NCI-H2081 (cell line): Measurements from ENCODE around the gene ADGRG1.

Experiments used
- DNase-seq, 2 experiments: peaks; one replicate each; lab custom pipeline; 2025; lab: John Stamatoyannopoulos, UW

ADGRG1 gene

DNA sequence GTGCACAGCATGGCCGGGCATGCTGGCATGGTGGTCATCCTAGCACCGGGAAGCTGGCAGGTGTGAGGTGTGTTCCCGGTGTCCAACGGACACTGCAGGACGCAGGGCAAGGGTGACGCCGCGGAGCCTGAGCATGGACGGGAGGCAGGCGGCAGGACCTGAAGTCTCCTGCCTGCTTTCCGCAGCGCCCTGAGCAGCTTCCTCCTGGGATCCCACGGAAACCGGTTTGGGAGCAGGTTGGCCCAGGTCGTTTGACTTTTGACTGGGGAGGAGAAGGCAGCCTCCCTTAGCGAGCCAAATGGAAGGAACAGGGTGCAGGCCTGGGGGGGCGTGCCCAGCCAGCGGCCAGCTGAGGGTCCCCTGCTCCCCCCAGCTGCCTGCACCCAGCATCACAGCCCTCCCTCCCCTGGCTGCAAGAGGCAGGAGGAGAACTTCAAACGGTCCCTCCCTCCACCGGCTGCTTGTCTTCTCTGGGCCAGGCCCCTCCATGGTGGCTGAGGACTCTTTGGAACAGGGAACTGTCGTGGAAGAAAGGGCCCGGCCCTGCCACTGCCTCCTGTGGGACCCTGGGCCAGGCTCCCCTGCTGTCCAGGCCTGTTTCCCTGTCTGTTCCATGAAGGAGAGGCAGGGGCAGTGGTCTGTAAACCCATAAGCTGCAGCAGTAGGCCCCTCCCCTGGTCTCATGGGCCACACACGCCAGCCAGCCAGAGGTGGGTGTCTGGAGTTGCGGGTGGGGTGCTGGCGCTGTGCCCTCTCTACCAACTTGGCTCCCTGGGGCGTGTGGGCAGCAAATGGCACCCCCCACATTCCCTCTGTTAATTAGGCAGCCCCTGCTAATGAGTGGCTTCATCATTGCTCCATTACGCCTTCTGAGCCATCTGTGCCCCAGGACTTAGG, 7.8 kb upstream of the ADGRG1 start:
- no peak for DNase-seq

DNA sequence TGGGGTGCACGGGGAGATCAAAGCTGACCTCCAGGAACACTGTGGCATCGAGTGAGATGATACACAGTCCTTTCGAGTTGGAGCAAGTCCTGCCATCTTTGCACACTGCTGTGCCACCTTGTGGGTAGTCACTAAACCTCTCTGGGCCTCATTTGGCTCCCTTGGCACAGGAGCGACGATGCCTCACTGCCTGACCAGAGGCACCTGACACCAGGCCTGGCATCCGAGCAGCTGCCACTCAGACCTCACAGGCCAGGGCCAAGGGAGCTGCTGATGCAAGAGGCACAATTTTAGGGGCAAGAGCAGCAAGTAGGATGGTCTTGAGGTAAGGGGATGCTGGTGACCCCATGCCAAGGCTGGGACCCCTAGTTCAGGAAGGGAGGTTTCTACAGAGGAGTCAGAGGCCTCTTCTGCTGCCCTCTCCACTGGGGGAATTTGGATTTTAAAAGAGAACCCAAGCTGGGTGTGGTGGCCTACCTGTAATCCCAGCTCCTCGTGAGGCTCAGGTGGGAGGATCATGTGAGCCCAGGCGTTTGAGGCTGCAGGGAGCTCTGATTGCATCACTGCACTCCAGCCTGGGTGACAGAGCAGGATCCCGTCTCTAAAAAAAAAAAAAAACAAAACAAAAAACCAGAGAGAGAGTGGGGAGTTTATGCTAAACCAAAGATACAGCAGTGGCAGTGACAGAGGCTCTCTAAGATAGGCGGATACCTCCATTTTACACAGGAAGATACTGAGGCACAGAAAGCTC, 6.7 kb upstream of the ADGRG1 start:
- no peak for DNase-seq

DNA sequence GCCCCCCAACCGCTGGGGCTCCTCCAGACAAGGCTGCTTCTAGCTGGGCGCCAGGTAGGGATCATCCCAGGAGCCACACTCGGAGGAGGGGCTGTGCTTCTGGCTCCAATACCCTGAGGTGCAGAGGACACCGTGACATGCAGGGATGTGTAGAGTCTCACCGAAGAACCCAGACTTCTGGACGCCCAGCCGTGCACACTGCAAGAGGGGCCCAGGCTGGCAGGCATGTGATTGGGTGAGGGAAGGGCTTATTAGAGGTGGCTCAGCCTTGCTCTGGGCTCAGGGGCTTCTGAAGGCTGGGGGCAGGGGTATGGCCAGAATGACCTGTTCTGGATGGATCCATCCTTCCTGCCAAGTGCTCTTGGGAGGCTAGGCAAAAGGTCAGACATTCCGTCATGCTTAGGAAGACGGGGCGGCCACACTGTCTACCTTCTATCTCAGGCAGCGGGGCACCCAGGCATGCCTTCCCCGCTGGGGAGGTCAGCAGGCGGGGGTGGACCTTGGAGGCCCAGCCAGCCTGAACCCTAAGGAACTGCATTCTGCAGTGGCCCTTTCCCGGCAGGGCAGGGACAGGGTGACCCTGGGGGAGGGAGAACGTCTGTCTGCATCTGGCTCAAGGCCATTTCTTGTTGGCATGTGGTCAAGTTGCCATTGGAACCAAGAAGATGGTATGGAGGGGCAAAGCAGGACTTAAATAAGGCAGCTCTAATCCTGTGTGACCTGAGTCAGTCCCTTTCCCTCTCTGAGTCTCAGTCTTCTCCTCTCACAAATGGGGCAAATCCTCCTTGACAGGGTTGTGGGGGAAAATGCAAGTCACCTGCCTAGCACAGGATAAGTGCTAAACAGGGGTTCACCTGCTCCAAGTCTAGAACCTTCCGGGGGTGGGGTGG, 5.8 kb upstream of the ADGRG1 start:
- no peak for DNase-seq

DNA sequence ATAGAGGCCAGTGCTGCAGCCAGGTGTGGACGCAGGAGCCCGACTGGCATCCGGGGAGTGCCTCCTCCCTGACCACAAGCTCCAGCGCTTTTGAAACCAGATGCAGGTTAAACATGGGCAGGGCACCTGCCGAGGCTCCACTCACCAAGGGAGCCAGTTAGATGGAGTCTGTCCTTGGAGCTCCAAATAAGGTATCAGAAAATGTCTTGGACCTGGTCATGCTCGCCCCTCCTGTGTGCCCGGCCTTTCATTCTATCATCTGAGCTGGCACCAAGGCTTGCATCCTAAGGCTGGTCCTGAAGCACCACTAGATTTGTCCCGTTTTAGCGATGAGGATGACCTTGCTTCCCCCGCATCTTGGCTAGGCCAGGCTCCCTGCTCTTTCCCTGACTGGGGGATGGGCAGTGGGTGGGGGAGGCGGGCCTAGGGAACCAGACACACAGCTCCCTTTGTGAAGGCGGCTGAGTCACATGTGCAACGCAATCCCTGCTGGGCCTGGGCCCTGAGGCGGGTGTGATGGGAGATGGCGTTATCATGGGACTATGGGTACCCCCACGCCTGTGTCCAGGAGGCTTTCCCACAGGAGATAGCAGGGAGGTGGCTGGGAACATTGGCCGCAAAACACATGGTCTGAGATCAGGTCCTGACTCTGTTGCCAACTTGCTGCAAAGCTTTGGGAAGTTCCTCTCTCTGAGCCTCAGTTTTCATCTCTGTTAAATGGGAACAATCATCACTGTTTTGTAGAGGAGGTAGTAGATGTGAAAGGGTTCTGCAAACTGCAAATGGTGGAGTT, 5.0 kb upstream of the ADGRG1 start:
- no peak for DNase-seq

DNA sequence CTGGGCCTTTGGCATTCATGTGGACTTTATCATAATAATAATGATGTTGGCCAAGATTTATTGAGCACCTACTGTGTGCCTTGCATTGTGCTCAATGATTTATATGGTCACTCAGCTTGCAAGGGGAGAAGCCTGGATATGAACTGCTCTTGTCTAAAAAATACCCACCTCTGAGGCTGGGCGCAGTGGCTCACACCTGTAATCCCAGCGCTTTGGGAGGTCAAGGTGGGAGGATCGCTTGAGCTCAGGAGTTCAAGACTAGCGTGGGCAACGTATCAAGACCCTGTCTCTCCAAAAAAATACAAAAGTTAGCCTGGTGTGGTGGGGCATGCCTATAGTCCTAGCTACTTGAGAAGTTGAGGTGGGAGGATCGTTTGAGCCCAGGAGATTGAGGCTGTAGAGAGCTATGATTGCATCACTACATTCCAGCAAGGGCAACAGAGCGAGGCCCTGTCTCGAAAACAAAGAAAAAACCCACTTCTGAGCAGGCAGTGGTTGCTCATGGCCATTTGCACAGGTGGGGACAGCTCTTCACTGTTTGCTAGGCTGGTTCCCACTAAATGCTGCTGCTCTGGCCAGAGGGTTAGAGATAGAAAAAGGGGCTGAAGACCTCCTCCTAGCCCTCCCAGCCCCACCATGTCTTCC, 4.3 kb upstream of the ADGRG1 start:
- DNase-seq = no peak

DNA sequence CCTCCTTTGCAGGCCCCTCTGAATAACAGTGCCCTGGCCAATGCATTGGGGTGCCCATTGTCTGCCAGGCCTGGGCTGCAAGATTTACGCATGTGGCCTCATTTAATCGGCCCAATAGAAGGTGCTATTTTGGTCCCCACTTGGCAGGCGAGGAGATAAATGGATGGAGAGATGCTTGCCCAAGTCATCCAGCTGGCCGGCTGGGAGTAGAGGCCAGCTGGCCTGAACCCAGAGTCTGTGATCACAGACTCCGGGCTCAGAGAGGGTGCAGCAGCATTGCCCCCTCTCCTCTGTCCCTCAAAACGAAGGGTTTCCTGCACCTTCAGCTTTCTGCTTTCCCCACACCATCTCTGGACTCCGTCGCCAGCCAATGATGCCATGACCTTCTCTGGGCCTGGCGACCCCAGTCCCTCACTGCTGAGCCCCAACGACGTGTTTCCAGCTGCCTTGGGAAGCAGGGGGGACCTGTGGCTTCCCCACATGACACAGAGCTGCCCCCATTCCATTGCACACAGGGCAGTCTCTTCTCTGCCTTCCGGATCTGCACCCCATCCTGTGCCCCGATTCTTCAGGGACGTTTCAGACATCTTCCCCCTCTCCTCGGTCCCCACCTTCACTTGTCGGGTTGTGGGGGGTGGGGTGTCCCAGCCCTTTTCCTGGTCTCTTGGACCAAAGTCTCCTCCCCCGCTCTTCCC, 3.5 kb upstream of the ADGRG1 start:
- DNase-seq = no peak

DNA sequence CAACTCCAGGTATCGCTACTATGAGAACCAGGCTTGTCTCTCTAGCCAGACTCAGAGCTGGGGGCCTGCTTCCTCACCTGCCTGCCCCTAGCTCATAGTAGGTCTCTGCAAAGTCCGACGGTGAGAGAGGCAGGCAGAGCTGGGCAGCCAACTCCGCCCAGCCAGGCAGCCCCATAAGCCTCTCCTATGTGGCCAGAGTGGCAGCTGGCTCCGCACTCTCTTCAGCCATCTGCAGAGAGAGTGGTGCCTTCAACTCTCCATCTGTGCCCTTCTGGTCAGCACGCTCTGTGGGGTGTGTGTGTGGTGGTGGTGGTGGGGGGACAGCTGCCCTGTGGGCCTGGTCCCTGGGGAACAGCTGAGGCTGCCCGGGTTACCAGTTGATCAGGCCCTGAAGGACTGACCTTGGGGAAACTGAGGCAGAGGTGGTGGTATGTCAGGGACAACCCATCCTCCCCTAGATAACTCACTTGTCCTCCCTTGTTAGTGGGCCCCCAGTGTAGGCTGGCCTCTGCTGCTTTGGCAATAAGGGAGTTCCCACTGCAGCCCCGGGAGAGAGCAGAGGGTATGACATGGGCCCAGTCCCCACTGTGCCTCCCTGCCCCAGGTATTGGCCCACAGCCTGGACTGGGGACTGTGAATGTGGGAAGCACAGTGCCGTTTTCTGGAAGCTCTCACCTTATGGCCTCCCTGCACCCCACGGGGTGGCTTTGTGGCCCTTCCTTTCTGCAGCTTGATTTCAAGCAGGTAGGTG, 1.8 kb upstream of the ADGRG1 start:
- no peak for DNase-seq

DNA sequence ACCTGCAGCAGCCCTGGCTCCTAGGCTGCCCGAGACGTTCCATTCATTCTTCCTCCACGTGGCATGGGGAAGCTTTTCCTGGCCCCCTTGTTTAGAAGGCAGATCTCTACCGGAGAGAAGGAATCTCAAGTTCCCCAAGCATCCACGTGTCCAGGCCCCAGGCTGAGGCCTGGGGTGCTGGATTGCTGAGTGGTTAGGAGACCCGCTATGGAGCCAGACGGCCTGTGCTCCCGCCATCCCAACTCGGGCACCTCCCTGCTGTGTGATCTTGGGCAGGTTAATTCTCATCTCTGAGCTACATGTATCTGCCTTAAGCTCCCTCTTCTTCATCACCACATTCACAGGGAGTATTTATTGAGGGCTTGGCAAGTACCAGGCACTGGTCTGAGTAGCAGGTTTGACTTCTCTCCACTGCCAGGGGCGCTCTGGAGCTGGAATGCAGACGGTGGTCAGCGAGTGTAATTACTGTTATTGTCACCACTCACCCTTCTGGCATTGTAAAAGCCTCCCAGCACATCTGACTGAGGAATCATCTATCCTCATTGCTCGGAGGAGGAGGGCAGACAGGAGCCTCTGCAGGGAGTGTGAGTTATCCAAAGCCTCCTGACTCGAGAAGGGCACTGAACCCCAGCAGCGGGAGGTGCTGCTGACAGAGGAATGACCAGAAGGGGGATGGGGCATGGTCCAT, 1.1 kb upstream of the ADGRG1 start:
- no peak for DNase-seq

DNA sequence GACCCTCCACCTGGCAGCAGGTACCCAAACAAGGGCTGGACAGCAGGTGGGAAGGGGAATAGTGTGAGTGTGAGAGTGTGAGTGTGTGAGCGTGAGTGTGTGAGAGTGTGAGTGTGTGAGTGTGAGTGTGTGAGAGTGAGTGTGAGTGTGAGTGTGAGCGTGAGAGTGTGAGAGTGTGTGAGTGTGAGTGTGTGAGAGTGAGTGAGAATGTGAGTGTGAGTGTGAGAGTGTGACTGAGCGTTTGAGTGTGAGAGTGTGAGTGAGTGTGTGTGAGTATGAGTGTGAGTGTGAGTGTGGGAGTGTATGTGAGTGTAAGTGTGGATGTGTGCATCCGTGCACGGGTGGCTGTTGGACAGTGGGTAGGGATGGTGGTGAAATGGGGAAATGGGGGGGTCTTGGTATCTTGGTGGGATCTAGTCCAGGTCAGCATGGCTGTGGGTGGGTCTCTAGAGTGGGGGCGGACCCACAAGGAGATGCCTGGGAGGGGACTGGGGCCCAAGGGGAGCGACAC, 408 bp downstream of the ADGRG1 start:
- no peak for DNase-seq

DNA sequence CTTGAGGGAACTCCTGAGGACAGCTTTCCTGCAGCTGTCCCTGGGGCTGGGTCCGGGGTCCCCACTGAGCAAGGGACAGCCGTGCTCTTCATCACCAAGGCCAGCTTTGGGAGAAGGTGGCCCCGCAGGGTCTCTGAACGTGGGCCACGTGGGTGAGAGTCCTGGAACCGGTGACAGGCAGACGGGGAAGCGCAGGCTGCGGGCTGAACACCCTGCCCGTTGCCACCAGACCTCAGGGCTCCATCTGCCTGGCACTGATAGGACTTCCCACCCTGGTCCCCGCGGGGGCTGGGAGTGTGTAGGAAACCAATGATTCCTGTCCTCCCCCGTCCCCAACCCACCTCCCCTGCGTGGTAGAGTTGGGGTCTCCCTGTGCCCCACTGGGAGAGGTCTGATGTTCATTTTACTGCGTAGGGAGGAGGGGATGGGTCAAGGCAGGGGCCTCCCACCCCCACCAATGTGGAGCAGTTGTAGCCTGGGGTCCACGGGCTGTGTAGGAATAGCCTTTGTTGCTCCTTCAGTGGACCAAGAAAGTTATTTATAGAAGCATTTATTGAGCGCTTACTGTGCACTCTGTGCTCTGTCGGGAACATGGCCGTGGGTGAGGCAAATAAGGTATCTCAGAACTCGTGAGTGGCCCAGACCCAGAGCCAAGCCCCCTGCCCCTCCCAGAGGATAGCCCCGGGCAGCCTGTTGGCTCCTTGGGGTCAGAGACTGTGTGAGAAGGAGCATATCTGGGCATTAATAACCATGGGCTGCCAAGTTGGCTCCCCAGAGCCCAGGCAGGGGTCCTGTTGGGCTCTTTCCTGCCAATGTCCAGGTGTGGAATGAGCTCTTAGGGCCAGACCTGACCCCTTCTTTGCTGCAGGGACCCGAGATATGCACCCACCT, 1.3 kb downstream of the ADGRG1 start:
- no peak for DNase-seq

DNA sequence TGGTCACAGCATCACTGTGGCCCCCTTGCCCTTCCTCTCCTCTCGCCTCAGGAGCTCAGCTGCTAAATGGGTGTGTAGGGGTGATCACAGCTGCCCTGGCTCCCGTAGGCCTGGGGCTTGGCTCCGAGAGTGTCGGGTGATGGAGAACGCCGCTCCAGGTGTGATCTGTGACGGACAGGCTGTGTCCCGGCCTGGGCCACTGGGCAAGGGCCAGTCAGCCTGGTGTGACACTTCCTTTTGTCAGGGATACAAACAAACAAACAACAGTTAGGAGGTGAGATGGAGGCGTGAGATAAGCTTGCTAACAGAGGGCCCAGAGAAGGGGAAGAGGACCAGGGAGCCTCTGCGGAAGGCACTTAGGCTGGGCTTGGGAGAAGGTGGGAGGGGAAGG, 2.0 kb downstream of the ADGRG1 start:
- no peak for DNase-seq

DNA sequence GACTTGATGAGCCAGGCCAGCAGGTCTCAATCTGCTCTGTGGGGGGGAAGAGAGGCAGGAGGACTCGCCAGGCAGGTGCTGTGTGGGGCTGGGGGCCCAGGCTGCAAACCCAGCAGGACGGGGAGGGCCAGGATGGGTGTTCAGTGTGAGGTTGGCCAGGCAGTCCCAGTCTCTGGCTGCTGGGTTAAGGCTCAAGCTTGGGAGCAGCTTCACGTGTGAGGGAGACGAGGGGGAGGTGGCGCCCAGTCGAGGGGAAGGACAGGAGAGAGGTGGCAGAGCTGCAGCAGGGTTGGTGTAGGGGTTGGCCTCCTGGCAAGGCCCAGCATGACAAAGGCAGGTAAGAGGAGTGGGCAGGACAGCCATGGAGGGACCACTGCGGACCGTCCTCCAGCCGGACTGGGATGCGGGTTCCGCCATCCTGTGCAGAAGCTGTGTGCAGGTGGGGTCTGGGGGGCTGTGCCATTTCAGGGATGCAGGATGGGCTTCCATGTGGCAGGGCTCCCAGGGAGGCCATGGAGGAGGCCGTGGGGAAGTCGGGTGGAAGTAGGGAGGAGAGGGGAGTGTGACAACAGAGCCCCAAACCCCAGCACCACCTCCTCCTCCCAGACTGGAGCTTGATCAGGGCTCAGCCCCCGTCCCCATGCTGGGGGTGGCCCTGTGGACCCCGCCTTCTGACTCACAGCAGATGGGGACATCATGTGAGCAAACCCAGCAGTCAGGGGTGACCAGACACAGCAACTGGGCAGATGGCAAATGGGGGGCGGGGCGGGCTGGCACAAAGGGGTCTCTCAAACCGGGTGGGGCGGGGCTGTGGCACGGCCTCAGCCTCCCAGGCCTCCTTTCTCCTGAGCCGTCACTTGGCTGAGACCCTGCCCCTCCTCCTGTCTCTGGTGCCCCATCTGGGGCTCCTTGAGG, 2.8 kb downstream of the ADGRG1 start:
- no peak for DNase-seq

DNA sequence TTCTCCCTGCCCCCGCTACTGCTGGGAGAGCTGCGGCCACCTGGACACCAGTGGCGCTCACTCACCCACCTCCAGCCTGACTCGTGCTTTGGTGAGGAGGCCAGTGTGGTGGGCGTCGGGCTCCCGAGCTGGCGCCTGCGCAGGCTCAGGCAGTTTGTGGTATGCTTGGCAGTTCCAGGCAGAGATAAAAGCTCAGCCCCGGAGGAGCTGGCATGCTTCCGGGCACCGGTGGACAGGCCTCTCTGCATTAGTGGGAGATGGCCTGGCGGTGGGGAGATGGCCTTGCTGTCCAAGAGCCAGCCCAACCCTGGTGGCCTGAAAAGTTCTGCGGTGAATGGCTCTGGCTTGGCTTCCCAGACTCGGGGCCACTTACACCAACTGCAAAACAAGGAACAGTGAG, 4.1 kb downstream of the ADGRG1 start:
- no peak for DNase-seq

DNA sequence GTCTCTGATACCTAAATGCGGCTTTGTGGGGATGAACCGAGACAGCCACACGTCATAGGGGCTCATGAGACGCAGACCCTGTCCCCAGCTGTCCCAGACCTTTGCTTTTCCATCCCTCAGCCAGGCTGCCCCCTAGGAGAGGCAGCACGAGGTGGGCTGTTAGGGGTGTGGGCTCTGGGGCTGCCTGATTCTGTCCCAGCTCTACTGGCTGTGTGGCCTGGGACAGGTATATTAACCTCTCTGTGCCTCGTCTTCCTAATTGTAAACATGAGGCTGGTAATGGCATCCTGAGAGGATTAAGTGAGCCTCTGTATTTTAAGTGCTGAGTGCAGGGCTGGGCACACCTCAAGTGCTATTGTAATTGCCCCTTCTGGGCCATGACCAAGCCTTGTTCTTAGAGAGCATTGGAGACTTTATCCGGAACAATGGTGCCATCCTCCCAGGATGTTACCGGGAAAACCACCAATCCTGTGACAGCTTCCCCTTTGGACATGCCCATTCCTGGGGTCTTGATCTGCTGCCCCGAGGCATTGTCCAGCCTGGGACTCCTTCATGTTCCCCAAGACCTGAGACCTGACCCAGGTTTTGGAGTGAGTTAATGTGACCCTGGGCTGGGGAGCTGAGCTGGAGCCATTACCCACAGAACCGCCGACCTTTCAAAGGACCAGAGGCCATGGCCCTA, 5.1 kb downstream of the ADGRG1 start:
- no peak for DNase-seq

DNA sequence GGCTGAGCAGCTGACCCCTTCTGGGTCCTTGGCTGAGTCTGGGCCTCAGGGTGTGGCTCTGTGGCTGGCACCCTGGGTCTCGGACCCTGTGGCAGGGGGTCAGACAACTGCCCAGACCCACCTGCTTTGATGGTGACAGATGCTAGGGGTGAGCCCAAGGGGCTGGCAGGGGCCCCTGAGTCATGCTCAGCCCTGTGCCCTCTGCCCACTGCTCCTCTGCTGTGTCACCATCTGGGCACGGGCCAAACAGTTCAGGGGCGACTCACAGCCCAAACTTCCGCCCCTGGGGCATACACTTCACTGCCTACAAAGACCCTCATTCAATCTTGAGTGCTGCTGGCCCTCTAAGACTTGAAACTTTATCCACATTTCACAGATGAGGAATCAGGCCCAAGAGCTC, 5.7 kb downstream of the ADGRG1 start:
- DNase-seq = no peak
